Panc1 (cell line): Measurements from ENCODE around the gene ACOX3. TPM values are rescaled to one million over a fixed set of nuclear protein-coding genes. Genes with fewer than 3 reads are reported as not detected.

ENCODE experiments used
- ATAC-seq: fragments of 200-7000 bp; cut with Tn5 transposase; 2 replicates; pipeline ENCODE4 v1.9.1; 2020; ENCODE audit warnings: mild to moderate bottlenecking, moderate library complexity
- BruUV-seq: library from RNA; stranded (reverse); fragments of 400-500 nt; replicated peaks from 2 replicates; lab custom pipeline; 2021; lab: Mats Ljungman, UMichigan
- CTCF ChIA-PET: fragments of 300-600 bp; sonication (Branson Sonifier 250); formaldehyde crosslinking; loops from one replicate; lab custom pipeline; 2022; ENCODE audit warnings: antibody characterized with exemption; lab: Charles Lee
- POLR2A ChIA-PET: fragments of 300-600 bp; sonication (Branson Sonifier 250); formaldehyde crosslinking; loops from one replicate; lab custom pipeline; 2022; ENCODE audit warnings: antibody characterized with exemption; lab: Charles Lee
- DNase-seq: peaks from one replicate; pipeline ENCODE4 v3.0.0-alpha.2; 2010; ENCODE audit warnings: low read depth, low spot score
- H3K27ac ChIP-seq: 2 replicates; pipeline ENCODE4 v1.5.1; 2011; ENCODE audit warnings: mild to moderate bottlenecking, low read length, inconsistent platforms
- H3K27me3 ChIP-seq: fragments of 200-500 bp; sonication (Bioruptor generic); 2 replicates; pipeline ENCODE4 v1.6.0; 2014; ENCODE audit warnings: low read length, inconsistent platforms; ENCODE audit not compliant: control insufficient read depth, insufficient read depth
- H3K36me3 ChIP-seq: fragments of 200-500 bp; sonication (Bioruptor generic); 2 replicates; pipeline ENCODE4 v1.5.1; 2014; ENCODE audit warnings: inconsistent platforms, mild to moderate bottlenecking, low read length, moderate library complexity; ENCODE audit not compliant: control insufficient read depth, insufficient read depth
- H3K4me1 ChIP-seq: 2 replicates; pipeline ENCODE4 v1.5.1; 2011; ENCODE audit warnings: inconsistent platforms, mild to moderate bottlenecking, low read length, moderate library complexity; ENCODE audit not compliant: control insufficient read depth, insufficient read depth
- H3K4me3 ChIP-seq, 2 experiments: 2 replicates each; pipeline ENCODE4 v1.5.1; 2011 to 2012; ENCODE audit warnings: low read depth in 2 of 2, low read length in 2 of 2, mild to moderate bottlenecking in 2 of 2, inconsistent platforms in 1 of 2, moderate library complexity in 1 of 2
- H3K9me3 ChIP-seq: fragments of 200-500 bp; sonication (Bioruptor generic); 2 replicates; pipeline ENCODE4 v1.5.1; 2014; ENCODE audit warnings: low read depth, mild to moderate bottlenecking, inconsistent platforms, low read length, moderate library complexity; ENCODE audit not compliant: control insufficient read depth, insufficient read depth
- CTCF ChIP-seq: fragments of 450-650 bp; IDR thresholded peaks from 2 replicates; pipeline ENCODE4 v1.5.1; 2017; ENCODE audit warnings: mild to moderate bottlenecking
- POLR2AphosphoS5 ChIP-seq: IDR thresholded peaks from 2 replicates; pipeline ENCODE4 v1.6.1; 2012; ENCODE audit warnings: mild to moderate bottlenecking, low read depth, low read length, moderate library complexity
- REST ChIP-seq, 2 experiments: IDR thresholded peaks; 2 replicates each; pipeline ENCODE4 v1.6.1; 2011 to 2012; ENCODE audit warnings: low read depth in 2 of 2, control low read depth in 1 of 2, low read length in 1 of 2, mild to moderate bottlenecking in 1 of 2, moderate library complexity in 1 of 2; ENCODE audit not compliant: insufficient read depth in 1 of 2
- SIN3A ChIP-seq: IDR thresholded peaks from 2 replicates; pipeline ENCODE4 v1.6.1; 2012; ENCODE audit warnings: low read depth, mild to moderate bottlenecking, low read length, moderate library complexity, borderline replicate concordance; ENCODE audit not compliant: insufficient read depth
- TCF7L2 ChIP-seq: IDR thresholded peaks from 2 replicates; pipeline ENCODE4 v1.6.1; 2011; ENCODE audit warnings: mild to moderate bottlenecking, low read depth, low read length, inconsistent platforms
- in situ Hi-C: cut with HindIII; loops from 2 replicates; pipeline ENCODE4 v1.10.0; 2016; ENCODE audit warnings: low sequenced_read_pairs, low pct_unique_long_range_greater_than_20kb
- intact Hi-C: fragments of 100-400 bp; cut with micrococcal nuclease; formaldehyde crosslinking; loops from one replicate; pipeline ENCODE4 v1.10.0; 2022; ENCODE audit not compliant: unreplicated experiment
- total RNA-seq: library from RNA; stranded (reverse); gene quantifications from one replicate; pipeline ENCODE4 v1.2.1, GENCODE V29; 2021; ENCODE audit not compliant: unreplicated experiment

Gene ACOX3
- total RNA-seq, 1 experiment from 2014 or later: 15.4 TPM

DNA sequence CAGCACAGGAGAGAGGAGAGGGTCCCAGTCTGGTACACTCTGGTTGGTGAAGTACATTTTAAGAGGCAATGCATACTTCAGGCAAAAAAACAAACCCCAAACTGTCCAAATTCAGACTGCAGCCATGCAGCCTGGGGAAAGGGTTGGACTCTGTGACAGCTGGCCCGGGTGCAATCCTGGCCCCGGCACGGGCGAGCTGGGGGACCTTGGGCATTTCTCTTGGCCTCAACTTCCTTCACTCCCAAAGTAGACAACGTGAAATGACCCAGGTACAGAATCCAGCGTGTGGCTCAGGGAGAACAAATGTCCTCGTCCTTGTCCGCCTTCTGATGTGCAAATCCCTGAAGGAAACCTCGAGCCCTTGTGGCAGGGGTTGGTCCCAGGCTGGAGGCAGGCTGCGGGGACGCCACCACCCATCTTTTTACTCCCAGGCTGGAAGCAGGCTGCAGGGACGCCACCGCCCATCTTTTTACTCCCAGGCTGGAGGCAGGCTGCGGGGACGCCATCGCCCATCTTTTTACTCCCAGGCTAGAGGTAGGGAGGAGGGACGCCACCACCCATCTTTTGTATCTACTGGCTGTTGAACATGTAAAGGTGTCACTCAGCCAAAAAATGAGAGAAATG lies 62.3 kb downstream of the ACOX3 start:
- H3K4me3 ChIP-seq: no peak overlapping the region
- H3K36me3 ChIP-seq: no peaks in the 10 kb centered on the region
- TF ChIP-seq TCF7L2 (no peak), REST (IDR thresholded peaks at IDR 0.05; ENCODE audit: insufficient read depth in 1 of 2, low read depth in 2 of 2, low read length in 1 of 2) (no peak), POLR2AphosphoS5 (no peak), CTCF (no peak), SIN3A (no peak)
- in situ Hi-C loops: no loop called here
- BruUV-seq: no TSS peak
- intact Hi-C loops: no loop called here
- no peak for ATAC-seq
- no peaks in the 10 kb centered on the region for H3K27me3 ChIP-seq
- H3K4me1 ChIP-seq: no peaks in the 10 kb centered on the region
- DNase-seq: no peak
- ChIA-PET CTCF (no interaction called here), POLR2A (no interaction called here)
- H3K27ac ChIP-seq: no peak overlapping the region
- H3K9me3 ChIP-seq: no peaks in the 10 kb centered on the region

DNA sequence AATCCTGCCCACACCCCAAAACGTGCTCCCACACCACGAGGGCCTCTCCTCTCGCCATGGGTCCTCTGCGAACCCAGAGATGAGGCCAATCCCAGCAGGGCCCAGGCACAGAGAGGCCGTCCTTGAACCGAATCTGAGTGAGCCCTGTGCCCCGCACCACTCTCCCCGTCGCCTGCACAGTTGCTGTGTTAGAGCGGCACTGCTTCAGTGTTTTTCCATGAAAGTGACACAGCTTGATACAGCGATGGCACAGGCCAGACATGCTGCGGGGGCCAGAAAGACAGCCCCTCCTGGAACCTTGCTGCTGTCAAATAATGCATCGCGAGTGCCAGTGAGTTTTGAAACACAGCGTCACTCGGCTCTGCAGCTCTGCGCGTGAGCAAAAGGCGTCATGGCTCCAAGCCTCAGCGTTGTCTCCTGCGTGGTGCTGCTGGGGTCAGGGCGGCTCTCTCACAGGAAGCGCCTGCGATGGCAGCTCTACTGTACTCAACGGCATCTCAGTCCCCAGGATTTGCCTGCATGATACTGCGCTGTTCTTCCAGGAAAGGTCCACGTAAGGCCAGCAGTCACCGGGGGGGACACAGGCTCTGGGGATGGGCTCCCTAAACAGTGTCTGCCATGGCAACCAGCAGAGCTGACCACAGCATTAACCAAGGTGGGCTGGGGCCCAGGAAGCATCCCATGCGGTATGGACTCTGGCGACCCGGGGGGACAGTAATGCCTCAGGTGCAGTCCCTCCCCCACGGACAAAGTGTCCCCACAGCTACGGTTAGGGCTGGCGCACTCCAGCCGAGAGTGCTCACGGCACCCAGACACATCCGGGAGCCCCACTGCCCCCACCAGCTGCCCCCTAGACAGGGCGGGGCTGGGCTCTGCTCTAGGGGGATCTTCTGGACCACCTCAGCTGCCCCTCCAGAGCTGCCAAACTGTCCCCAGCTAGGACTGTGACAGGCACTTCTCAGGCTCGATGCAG lies 63.1 kb downstream of the ACOX3 start:
- Histone ChIP-seq H3K27me3 (no peaks in the 10 kb centered on the region), H3K27ac (no peak overlapping the region), H3K36me3 (no peaks in the 10 kb centered on the region), H3K4me1 (no peaks in the 10 kb centered on the region), H3K9me3 (no peaks in the 10 kb centered on the region), H3K4me3 (no peak overlapping the region)
- in situ Hi-C loops (no loop called here), intact Hi-C loops (no loop called here)
- no peak for ATAC-seq
- no TSS peak for BruUV-seq
- POLR2A ChIA-PET: no interaction called here
- CTCF ChIA-PET: no interaction called here
- DNase-seq: no peak
- no peak for TF ChIP-seq REST (IDR thresholded peaks at IDR 0.05; ENCODE audit: insufficient read depth in 1 of 2, low read depth in 2 of 2, low read length in 1 of 2)
- no peak for TF ChIP-seq POLR2AphosphoS5
- TF ChIP-seq CTCF: no peak
- no peak for TF ChIP-seq TCF7L2
- TF ChIP-seq SIN3A: no peak
